NCI-H2196 (cell line): ENCODE data around the gene IL27RA.
"Not testable (repeated sequence)": the region's sequence is repeated elsewhere in the genome, so short reads cannot be mapped to it uniquely, and the experiment has no call there.

ENCODE experiments used
- DNase-seq: peaks from one replicate; lab custom pipeline; 2025; ENCODE audit not compliant: unreplicated experiment; lab: John Stamatoyannopoulos, UW

The IL27RA gene

DNA sequence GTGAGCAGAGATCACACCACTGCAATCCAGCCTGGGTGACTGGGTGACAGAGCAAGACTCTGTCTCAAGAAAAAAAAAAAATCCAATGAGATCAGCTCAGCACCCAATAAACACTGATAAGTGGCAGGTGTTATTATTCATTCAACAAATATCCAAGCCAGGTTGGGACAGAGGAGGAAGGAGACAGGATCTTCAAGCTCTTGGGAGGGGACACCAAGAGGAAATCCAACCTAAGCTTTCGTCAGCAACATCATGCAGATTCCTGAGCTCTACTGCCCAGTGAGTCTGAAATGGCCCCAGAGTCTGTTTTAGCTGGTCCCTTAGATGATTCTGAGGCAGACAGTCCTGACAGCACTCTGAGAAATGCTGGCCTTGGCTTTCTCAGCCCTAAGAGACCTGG is 33.1 kb upstream of the IL27RA start:
- DNase-seq = no peak

DNA sequence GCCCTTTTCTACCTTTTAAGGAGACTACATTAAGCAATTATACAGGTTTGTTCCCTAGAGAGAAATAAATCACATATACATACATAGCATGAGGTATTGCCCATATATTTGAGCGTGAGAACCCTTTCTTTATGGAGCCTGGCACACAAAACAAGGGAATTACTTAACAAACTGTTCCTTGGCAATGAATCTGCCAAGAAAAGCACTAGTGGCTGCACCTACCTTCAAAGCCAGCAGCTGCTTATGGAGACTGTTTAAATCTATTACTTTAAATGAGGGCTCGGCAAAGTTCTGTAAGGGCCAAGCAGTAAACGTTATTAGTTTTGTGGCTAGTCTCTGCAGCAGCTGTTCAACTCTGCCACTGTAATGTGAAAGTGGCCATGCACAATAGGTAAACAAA is 32.5 kb upstream of the IL27RA start:
- DNase-seq = no peak

DNA sequence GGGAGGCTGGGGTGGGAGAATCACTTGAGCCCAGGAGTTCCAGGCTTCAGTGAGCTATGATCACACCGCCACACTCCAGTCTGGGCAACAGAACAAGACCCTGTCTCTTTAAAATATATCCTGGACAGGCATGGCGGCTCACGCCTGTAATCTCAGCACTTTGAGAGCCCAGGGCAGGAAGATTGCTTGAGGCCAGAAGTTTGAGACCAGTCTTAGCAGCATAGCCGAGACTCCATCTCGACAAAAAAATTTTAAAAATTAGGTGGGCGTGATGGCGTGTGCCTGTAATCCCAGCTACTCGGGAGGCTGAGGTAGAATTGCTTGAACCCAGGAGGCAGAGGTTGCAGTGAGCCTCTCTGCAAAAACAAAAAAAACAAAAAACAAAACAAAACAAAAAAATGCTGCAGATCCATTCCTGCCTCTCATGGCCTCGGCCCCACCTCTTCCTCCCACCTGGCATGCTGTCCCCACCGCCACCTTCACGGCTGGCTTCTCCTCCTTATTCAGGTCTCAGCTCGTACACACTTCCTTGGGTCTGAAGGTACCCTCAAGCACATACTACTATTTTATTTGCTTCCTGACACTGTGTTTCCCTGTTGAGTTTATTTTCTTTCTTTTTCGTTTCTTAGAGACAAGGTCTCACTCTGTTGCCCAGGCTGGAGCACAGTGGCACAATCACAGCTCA is 30.7 kb upstream of the IL27RA start:
- DNase-seq = no peak

DNA sequence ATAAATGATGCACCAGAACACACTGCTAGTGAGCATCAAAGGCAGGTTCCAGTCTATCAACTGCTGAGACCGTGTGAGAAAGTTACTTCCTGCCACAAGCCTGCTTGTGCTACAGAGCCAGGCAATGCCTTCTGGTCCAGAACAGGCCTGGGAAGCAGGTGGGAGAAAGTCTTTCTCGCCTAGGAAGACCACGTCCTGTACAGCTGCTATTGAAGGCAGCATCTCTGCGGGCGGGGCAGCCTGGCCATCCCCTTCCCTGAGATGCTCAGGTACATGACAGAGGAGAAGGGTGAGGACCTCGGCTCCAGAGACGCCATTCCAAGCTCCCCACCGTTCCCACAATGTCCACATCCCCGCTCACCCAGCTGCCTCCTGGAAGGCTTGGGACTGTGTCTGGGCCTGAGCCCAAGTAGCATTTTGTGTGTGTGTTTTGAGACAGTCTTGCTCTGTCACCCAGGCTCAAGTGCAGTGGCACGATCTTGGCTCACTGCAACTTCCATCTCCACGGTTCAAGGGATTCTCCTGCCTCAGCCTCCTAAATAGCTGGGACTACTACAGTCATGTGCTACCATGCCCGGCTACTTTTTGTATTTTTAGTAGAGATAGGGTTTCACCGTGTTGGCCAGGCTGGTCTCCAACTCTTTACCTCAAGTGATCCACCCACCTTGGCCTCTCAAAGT is 28.9 kb upstream of the IL27RA start:
- DNase-seq = no peak

DNA sequence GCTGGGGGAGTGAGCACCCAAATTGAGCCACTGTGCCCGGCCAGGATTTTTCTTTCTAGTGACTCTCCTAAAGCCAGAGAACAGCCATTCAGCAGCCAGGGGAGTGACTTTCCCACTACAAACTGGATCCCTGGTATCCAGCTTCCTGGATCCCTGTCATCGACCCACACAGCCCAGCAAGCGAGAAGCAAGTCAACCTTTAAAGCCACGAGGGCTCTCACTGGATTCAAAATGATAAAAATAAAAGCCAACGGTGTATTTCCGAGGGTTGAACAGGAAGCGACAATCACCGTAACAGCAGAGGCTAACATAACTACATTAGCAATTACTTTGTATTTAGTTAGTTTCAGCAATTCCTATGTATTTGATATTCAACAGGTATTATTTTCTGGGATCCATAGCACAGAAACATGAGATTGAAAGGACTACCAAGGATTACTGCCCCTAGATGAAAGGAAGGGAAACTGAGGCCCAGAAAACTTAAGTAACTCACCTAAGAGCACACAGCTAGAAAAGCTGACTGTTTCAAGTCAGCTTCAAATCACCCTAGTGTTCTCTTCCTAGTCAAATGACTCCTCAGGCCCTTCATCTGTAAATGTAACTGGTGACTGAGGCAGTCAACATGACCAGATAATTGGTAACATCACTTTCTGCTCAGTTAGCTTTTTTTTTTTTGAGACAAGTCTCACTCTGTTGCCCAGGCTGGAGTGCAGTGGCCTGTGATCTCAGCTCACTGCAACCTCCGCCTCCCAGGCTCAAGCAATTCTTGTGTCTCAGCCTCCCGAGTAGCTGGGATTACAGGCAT is 28.1 kb upstream of the IL27RA start:
- DNase-seq = no peak

DNA sequence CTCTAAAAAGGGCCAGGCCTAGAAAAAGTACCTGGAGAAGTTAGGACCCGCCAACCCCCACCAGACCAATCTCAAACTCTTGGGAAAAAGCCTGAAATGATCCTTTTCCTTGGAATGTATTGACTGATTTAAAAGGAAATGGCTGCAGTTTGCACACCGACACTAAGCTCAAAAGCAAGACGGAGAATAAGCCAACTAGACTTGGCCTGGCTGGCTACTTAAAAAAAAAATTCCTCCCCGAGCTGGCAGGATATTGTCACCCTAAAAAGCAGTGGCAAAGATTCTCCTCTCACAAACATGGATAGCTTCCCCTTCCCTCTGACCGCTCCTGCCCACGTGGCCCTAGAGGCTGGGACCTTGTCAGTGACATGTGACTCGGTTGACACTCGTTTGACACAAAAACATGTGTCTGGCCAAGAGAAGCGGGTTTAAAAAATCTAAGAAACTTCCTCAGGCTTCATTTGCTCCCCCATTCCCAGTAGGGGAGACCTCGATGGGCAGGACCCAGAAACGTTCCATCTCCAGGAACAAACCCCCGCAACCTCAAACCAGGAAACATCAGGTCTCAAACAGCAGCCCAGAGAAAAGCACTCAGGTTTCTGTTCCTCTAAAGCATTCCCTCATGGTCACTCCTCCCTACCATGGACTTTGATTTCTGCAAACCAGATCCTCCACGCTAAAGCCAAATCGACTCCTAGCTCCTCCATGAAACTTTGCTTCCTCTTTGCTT is 26.8 kb upstream of the IL27RA start:
- no peak for DNase-seq

DNA sequence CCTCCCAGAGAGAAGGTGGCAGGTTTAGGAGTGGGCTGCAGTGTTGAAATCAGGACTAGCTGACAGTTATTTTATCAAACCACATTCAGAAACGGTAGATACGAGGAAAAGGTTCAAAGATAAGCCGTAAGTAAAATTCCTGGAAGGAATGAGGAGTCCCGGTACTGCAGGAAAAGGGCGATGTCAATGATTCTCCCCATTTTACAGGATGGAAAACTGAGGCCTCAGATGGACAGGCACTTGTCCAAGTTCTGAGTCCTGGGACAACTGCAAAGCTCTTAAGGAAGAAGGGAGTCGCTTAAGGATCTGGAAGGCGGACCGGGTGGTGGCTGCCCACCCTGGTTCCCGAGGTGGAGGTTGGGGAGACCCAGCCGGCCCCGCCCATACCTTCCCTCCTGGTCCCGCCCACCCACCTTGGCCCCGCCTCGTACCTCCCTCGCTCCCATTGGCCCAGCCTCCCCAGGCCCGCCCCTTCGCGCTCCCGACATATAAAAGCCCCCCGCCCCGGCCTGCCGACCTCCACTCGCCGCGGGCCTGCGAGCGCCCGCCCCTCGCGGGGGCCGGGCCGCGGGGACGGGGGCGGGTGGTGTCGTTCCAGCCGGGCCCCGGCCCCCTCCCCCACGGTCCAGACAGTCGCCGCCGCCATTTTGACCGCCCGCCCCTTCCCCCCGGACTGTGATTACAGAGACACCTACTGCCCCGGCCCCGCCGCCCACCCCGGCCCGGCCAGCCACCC is 26.0 kb upstream of the IL27RA start:
- DNase-seq = peak; percentile 89

DNA sequence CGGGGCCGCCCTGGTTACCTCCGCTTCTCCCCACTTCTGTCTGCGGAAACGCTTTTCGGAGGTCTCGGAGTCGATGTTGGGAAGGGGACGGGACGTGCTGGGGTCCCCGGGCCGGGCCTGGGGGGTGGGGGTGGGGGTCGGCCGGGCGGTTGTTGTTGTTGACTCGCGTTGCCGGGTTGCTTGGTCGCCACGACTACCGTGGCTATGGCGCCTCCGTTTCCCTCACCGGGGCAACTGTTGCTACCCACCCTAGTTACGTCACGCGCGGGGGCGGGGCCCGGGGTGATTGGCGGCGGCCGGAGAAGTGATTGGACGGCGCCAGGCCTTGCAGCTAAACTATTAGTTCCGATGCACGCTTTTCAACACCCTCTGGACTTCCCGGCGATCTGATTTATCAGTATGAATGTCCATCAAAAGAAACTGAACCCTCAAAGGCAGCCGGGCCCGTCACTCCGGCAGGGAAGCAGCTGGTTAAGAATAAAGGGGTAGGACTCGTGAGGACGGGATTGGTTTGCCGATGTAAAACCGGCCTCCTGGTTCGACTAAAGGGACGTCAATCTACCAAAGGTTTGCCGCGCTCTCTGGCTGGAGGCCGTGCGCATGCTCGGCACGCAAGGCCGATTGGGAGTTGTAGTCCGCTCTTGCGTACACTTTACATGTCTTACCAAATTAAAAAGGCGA is 25.3 kb upstream of the IL27RA start, which contains the start of gene RFX1:
Gene RFX1 (minus strand): TSS at position 236 of the 681 bp plus-strand sequence. CDS start 12,477 bp downstream, outside the sequence.
- DNase-seq = peak; percentile 98

DNA sequence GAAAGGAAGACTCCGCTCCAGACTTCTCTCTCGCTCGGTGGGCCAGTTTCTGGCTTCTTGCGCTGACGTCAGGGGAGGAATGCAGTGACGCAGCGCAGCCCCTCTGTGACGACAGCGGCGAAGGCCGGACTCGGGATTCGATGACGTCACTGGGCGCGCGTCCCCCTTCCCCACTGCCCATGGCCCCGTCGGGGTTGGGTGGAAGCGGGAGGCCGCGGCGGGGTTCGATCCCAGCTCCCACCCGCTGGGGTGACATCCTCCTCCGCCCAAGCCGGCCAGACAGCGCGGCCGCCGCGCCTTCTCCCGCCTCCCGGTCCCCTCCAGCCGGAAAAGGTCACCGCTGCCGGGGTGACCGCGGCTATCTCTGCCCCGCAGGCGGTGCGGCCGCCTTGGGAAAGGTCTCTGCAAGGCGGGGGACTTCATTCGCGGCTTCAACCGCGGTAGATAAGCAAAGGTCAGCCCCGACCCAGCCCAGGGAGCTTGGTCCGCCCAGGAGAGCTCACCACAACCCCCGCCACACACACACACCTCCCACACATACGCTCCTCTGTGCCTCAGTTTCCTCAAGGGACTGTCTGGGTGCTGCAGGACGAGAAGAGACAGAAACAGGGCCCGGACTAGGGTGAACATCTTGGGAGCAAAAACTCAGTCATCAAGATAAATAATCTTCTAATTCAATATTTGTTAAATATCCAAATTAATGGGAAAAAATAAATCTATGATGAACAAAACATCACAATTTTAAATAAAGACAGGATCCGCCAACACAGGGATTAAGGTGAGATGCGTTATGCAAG is 24.6 kb upstream of the IL27RA start:
- peak; percentile 97 for DNase-seq

DNA sequence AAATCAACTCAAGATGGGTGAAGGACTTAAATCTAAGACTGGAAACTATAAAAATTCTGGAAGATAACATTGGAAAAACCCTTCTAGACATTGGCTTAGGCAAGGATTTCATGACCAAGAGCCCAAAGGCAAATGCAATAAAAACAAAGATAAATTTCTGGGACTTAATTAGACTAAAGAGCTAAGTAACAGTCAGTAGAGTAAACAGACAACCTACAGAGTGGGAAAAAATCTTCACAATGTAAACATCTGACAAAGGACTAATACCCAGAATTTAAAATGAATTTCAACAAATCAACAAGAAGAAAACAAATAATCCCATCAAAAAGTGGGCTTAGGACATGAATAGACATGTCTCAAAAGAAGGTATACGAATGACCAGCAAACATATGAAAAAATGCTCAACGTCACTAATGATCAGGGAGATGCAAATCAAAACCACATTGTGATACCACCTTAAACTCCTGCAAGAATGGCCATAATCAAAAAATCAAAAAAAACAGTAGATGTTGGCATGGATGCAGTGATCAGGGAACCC is 19.1 kb upstream of the IL27RA start:
- no peak for DNase-seq

DNA sequence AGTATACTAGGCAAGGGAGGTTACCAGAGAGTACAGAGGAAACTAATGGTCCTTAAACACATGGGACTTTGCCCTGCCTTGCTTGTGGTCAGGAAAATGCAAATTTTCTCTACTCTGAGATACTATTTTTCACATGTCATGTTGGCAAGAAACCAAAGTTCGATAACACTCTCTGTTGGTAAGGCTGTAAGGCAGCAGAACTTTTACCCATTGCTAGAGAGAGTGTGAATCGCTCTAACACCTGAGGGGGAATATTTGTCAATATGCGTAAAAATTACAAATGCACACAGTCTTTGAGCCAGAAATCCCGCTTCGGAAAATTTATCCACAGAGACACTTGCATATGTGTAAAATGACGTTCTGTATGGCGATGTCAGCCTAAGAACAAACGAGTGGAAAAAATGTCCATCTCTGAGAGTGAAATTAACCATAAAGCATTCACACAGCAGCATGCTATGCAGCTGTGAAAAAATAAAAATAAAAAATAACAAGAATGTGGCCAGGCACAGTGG is 16.0 kb upstream of the IL27RA start:
- DNase-seq = no peak

DNA sequence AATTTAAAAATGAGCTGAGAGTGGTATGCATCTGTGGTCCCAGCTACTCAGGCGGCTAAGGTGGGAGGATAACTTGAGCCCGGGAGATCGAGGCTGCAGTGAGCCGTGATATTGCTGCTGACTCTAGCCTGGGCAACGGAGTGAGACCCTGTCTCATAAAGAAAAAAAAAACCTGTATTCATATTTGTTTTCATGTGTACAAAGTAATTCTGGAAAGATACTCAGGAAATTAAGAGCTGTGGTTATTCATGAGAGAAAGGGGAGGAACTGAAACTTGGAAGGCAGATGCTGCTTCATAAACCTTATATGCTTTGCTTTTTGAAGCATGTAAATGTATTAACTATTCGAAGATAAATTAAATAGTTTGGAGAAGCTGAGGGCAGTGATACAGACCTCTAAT is 12.5 kb upstream of the IL27RA start:
- DNase-seq = no peak

DNA sequence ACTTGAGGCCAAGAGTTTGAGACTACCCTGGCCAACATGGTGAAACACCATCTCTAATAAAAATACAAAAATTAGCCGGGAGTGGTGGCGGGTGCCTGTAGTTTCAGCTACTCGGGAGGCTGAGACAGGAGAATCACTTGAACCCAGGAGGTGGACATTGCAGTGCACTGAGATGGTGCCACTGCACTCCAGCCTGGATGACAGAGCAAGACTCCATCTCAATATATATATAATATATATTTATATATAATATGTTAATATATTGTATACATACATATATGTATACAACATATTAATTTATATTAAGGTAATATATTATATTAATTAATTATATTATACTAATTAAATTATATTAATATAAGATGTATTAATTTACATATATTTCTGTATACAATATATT is 11.8 kb upstream of the IL27RA start:
- not testable (repeated sequence) for DNase-seq

DNA sequence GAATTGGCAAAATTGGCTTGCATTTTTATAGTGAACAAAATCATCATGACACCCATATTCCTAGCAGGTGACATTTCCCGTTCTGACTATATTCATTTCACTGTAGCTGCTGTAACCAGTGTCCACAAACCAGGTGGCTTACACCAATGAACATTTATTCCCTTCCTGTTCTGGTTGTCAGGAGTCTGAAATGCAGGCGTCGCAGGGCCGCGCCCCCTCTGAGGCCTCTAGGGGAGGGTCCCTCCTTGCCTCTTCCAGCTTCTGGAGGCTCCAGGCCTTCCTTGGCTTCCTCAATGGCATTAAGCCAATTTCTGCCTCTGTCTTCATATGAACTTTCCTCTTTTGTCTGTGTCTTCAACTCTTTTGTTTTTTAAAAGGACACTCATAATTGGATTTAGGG is 10.1 kb upstream of the IL27RA start:
- DNase-seq = peak; percentile 16

DNA sequence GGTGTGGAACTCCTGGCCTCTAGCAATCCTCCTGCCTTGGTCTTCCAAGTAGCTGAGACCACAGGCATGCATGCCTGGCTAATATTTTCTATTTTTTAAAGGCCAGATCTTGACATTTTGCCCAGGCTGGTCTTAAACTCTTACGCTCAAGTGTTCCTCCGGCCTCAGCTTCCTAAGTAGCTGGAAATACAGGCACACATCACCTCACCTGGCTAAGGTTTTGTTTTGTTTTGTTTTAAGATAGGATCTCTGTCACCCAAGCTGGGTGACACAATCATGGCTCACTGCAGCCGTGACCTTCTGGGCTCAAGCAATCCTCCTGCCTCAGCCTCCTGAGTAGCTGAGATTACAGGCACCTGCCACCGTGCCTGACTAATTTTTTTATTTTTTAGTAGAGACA is 9.1 kb upstream of the IL27RA start:
- DNase-seq = peak; percentile 25

DNA sequence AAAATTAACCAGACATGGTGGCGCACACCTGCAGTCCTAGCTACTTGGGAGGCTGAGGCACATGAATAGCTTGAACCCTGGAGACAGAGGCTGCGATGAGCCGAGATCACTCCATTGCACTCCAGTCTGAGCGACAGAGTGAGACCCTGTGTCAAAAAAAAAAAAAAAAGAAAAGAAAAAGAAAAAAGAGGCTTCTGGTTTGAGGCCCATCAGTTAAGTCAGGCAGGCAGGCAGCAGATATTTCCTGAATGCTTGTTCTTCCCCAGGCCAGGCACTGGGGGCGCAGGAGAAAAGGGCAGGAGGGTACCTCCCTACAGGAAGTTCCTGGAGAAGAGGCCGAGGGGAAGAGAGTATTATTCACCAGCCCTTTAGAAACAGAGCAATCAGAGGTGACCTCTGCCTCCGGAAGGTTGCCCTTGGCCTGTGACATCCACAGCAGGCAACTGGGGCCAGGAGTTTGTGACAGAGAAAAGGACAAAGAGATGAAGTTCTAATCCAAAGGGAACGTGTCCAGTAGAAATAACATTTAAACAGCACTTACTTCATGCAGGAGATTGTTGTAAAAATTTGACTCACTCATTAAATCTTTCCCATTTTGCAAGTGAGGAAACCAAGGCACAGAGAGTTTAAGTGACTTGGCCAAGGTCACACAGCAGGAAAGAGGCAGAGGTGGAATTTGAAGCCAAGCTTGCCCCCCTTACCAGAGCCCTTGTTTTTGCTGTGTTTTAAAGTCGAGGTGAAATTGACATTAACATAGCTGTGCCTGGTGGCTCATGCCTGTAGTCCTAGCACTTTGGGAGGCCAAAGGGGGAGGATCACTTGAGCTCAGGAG is 7.9 kb upstream of the IL27RA start:
- no peak for DNase-seq

DNA sequence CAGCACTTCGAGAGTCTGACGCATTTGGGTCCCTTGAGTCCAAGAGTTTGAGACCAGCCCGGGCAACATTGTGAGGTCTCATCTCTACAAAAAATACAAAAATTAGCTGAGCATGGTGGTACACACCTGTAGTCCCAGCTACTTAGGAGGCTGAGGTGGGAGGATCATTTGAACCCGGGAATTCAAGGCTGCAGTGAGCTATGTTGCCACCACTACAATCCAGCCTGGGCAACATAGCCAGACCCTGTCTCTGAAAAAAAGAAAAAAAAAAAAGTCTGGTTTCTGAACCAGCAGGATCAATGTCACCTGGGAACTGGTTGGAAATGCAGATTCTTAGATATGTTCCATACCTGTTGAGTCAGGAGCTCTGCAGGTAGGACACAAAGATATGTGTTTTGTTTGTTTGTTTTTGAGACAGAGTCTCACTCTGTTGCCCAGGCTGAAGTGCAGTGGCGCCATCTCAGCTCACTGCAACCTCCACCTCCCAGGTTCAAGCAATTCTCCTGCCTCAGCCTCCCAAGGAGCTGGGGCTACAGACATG is 4.8 kb upstream of the IL27RA start:
- not testable (repeated sequence) for DNase-seq
